Measurements from ENCODE around the gene RNF145.
"Not testable (repeated sequence)": the region's sequence is repeated elsewhere in the genome, so short reads cannot be mapped to it uniquely, and the experiment has no call there.

The RNF145 gene

GRCh38 chr5:159161361-159162214 is 47.8 kb downstream of the RNF145 start:
- in situ Hi-C loops (cut with MboI; ENCODE audit: low sequenced_read_pairs), result no loop called here

GRCh38 chr5:159158553-159159091 is 50.7 kb downstream of the RNF145 start:
- in situ Hi-C loops (cut with MboI; ENCODE audit: low sequenced_read_pairs), result loop anchor here (10.0 kb wide), 1 partner anchor 826 kb away; no protein-coding TSS in a partner anchor

GRCh38 chr5:159157552-159157951 is 51.8 kb downstream of the RNF145 start:
- in situ Hi-C loops (cut with MboI; ENCODE audit: low sequenced_read_pairs), result loop anchor here (10.0 kb wide), 1 partner anchor 827 kb away; no protein-coding TSS in a partner anchor

GRCh38 chr5:159156426-159157238 is 52.7 kb downstream of the RNF145 start:
- in situ Hi-C loops (cut with MboI; ENCODE audit: low sequenced_read_pairs), result loop anchor here (10.0 kb wide), 1 partner anchor 828 kb away; no protein-coding TSS in a partner anchor

GRCh38 chr5:159155960-159156359 is 53.4 kb downstream of the RNF145 start:
- in situ Hi-C loops (cut with MboI; ENCODE audit: low sequenced_read_pairs), result loop anchor here (10.0 kb wide), 1 partner anchor 829 kb away; no protein-coding TSS in a partner anchor

GRCh38 chr5:159152876-159153275 is 56.5 kb downstream of the RNF145 start:
- in situ Hi-C loops (cut with MboI; ENCODE audit: low sequenced_read_pairs), result loop anchor here (10.0 kb wide), 1 partner anchor 832 kb away; no protein-coding TSS in a partner anchor

- in situ Hi-C loops (cut with MboI; ENCODE audit: low sequenced_read_pairs), result no loop called here
Observed at GRCh38 chr5:159149085-159149484, 60.3 kb downstream of the RNF145 start.

- in situ Hi-C loops (cut with MboI; ENCODE audit: low sequenced_read_pairs), result no loop called here
Observed at GRCh38 chr5:159147976-159148375, 61.4 kb downstream of the RNF145 start.

GRCh38 chr5:159146839-159147238 is 62.5 kb downstream of the RNF145 start:
- in situ Hi-C loops (cut with MboI; ENCODE audit: low sequenced_read_pairs), result no loop called here

- in situ Hi-C loops (cut with MboI; ENCODE audit: low sequenced_read_pairs), result not testable (repeated sequence)
Observed at GRCh38 chr5:159145160-159145559, 64.2 kb downstream of the RNF145 start.

- in situ Hi-C loops (cut with MboI; ENCODE audit: low sequenced_read_pairs), result no loop called here
Observed at GRCh38 chr5:159139802-159140201, 69.6 kb downstream of the RNF145 start.

- in situ Hi-C loops (cut with MboI; ENCODE audit: low sequenced_read_pairs), result no loop called here
Observed at GRCh38 chr5:159135896-159136531, 73.3 kb downstream of the RNF145 start.

- in situ Hi-C loops (cut with MboI; ENCODE audit: low sequenced_read_pairs), result no loop called here
Observed at GRCh38 chr5:159133041-159133741, 76.2 kb downstream of the RNF145 start.

GRCh38 chr5:159132429-159133040 is 76.8 kb downstream of the RNF145 start:
- in situ Hi-C loops (cut with MboI; ENCODE audit: low sequenced_read_pairs), result no loop called here

- in situ Hi-C loops (cut with MboI; ENCODE audit: low sequenced_read_pairs), result no loop called here
Observed at GRCh38 chr5:159131951-159132350, 77.4 kb downstream of the RNF145 start.

- in situ Hi-C loops (cut with MboI; ENCODE audit: low sequenced_read_pairs), result no loop called here
Observed at GRCh38 chr5:159130871-159131270, 78.5 kb downstream of the RNF145 start.

GRCh38 chr5:159128070-159128541 is 81.2 kb downstream of the RNF145 start:
- in situ Hi-C loops (cut with MboI; ENCODE audit: low sequenced_read_pairs), result no loop called here

- in situ Hi-C loops (cut with MboI; ENCODE audit: low sequenced_read_pairs), result loop anchor here (25.0 kb wide), 1 partner anchor 436 kb away; no protein-coding TSS in a partner anchor
Observed at GRCh38 chr5:159123700-159124099, 85.7 kb downstream of the RNF145 start.

GRCh38 chr5:159123189-159123588 is 86.2 kb downstream of the RNF145 start:
- in situ Hi-C loops (cut with MboI; ENCODE audit: low sequenced_read_pairs), result loop anchor here (25.0 kb wide), 1 partner anchor 436 kb away; no protein-coding TSS in a partner anchor

All from HL-60/S4 treated with retinoic acid at 250 ng/mL for 4 days and 3 days (cell line).